GM21367 (cell line): Measurements from ENCODE around the gene HNRNPF.
A peak's percentile ranks its signal among the peaks of the same experiment; 100 is the strongest.

Experiments
- ATAC-seq: cut with Tn5 transposase; IDR thresholded peaks from one replicate; pipeline ENCODE4 v1.9.1; 2021; ENCODE audit not compliant: unreplicated experiment

The HNRNPF gene

DNA sequence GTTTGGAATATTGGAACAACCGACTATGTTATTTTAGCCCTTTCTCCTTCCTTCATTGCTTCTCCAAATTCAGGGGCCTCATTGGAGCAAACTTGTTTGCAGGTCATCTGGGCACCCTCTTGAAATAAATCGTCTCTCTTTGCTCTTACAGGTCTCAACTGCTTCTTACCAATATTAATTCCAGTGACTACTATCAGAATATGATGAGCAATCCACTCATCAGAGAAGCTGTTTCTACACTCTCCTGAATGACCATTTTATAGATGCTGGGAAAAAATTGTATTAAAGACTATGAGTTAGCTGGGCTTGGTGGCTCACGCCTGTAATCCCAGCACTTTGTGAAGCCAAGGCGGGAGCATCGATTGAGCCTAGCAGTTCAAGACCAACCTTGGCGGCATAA, 12.5 kb upstream of the HNRNPF start:
- no peak for ATAC-seq

- no peak for ATAC-seq
These were observed 12.2 kb upstream of the HNRNPF start for GRCh38 chr10:43421201-43421507.

GRCh38 chr10:43420369-43421200, 11.6 kb upstream of the HNRNPF start:
- ATAC-seq: peak; percentile 82

DNA sequence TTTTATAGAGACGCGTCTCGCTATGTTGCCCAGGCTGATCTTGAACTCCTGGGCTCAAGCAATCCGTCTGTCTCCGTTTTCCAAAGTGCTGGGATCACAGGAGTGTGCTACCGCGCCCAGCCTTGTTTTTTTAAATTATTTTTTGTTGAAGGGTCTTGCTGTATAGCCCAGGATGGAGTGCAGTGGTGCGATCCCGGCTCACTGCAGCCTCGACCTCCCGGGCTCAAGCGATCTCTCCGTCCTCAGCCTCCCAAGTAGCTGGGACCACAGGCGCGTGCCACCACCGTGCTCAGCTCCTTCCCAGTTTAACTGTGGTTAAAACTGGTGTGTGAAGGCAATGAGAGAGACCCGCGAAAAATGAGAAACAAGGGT, 11.0 kb upstream of the HNRNPF start:
- ATAC-seq: no peak

GRCh38 chr10:43417950-43418768, 9.2 kb upstream of the HNRNPF start:
- peak; percentile 37 for ATAC-seq

DNA sequence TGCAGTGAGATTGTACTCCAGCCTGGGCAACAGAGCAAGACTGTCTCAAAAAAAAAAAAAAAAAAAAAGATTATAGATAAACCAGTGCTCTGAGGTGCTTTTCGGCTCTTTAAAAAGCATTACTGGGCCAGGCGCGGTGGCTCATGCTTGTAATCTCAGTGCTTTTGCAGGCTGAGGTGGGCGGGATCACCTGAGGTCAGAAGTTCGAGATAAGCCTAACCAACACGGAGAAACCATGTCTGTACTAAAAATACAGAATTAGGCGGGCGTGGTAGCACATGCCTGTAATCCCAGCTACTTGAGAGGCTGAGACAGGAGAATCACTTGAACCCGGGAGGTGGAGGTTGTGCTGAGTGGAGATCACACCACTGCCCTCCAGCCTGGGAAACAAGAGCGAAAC, 6.6 kb upstream of the HNRNPF start:
- ATAC-seq: no peak

- no peak for ATAC-seq
These were observed 2.5 kb upstream of the HNRNPF start for GRCh38 chr10:43411536-43411935.

- no peak for ATAC-seq
These were observed 1.4 kb upstream of the HNRNPF start for GRCh38 chr10:43410345-43410744.

- no peak for ATAC-seq
These were observed 561 bp upstream of the HNRNPF start for GRCh38 chr10:43409385-43410109.

DNA sequence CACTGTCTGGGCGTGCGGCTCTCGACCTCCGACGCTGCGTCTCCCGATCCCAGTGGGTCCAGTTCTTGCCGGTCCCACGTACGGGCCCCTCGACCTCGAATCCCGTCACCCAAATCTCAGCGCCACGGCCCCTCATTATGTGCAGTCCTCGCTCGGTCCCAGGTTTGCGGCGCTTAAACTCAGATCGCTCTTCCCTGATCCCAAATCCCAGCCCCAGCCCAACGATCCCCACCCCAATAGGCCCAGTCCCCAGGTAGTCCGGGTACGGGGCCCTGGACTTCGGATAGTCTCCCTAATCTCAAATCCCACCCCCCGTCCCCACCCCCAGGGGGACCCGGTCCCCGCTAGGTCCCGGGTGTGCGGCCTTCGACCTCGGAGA, 666 bp downstream of the HNRNPF start:
- ATAC-seq: no peak

- peak; percentile 37 for ATAC-seq
These were observed 1.2 kb downstream of the HNRNPF start for GRCh38 chr10:43407576-43408330.

DNA sequence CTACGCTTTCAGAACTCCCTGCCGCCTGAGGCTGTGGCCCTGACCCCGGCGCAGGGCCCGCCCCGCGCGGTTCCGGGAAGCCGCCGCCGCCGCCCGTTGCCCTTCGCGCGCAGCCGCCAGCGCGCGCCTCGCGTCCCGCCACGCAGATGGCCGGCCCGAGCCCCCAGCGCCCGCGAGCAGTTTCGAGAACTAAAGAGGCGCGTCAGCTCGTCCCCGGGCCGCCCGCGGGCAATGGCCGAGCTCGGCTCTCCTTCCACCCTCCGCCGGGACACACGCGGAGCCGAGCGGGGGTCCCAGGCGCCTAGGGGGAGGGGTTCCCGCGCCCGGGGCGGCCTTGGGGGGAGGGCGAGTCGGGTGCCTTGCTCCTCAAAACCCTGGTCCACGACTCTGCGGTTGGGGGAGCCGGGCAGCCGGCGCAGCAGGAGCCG, 1.8 kb downstream of the HNRNPF start:
- no peak for ATAC-seq

DNA sequence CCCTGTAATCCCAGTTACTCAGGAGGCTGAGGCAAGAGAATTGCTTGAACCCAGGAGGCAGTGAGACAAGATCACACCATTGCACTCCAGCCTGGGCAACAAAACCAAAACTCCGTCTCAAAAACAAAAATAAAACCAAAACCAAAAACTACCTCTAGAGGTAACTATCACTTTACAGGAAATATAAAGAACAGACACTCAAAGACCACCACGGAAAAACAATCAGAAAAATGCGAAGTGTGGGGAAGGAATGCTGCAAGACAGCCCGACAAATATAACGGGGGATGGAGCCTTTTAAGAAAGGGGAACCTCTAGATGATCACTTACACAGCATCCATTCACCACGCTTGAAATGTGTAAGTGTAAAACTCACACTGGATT, 4.3 kb downstream of the HNRNPF start:
- ATAC-seq: no peak

- no peak for ATAC-seq
These were observed 4.9 kb downstream of the HNRNPF start for GRCh38 chr10:43403911-43404703.

- no peak for ATAC-seq
These were observed 6.0 kb downstream of the HNRNPF start for GRCh38 chr10:43402880-43403452.

GRCh38 chr10:43402176-43402575, 6.8 kb downstream of the HNRNPF start:
- no peak for ATAC-seq

- ATAC-seq: no peak
These were observed 7.4 kb downstream of the HNRNPF start for GRCh38 chr10:43401627-43402026.

DNA sequence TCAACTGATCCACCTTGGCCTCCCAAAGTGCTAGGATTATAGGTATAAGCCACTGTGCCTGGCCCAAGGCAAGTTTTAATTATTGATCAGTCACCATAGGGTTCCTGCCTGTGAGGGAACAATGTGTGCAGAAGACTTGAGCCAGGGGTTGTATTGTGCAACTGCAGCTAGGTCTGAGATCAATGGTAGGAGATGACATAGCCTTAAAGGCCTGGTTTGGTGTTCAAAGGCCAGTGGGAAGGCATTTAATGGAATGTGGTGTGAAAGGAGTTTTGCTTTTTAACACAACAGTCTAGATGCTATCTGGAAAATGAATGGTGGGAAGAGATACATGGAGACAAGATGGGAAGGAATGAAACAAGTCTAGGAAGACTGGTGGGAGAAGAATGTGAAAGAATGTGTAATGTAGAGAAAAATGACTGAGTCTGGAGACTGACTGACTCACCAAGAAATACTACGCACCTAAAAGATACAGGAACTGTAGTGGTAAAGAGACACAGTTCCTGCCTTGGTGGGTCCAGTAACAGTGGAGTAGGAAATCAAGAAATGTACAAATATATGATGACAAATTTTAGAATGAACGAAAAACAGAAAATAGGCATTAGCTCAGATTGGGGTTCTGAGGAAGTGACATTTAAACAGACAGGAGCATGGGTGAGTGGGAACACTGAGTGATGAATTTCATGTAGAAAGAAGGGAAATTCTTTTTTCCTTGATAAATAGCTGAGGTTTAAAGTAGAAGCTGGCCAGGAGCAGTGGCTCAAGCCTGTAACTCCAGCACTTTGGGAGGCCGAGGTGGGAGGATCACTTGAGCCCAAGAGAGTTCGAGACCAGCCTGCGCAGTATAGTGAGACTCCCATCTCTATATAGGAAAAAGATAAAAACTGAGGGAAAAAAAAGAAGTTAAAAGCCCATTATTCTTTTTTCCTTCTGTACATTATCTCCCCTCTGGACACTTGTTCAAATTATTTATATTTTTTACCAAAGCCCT, 9.4 kb downstream of the HNRNPF start:
- no peak for ATAC-seq

DNA sequence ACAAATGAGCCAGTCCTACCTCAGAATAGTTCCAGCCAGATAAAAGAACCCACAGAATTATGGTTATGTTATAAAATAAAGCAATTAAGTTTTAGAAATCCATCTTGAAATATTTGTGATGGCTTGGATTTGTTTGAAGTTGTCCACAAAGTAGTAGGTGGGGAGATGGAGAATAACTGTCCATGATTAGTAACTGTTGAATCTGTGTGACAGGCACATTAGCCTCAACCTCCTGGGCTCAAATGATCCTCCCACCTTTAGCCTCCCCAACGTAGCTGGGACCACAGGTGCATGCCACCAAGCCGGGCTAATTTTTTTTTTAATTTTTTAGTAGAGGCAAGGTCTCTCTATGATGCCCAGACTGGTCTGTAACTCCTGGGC, 10.1 kb downstream of the HNRNPF start:
- no peak for ATAC-seq
